A172 (cell line): Measurements from ENCODE around the gene NXPH1. TPM values are rescaled to one million over a fixed set of nuclear protein-coding genes. Genes with fewer than 3 reads are reported as not detected.
A peak's percentile ranks its signal among the peaks of the same experiment; 100 is the strongest.

Experiments
- DNase-seq: peaks from one replicate; pipeline ENCODE4 v3.0.0-alpha.2; 2015; ENCODE audit warnings: low spot score
- total RNA-seq: library from RNA; depleted of rRNA; stranded (reverse); fragments of >200 nt; shearing (Covaris generic); gene quantifications from 2 replicates; pipeline ENCODE4 v1.2.3, GENCODE V29; 2014

NXPH1 gene
- total RNA-seq, 1 experiment from 2014 or later = not detected

- no peak for DNase-seq
These were observed 157.9 kb downstream of the NXPH1 start for GRCh38 chr7:8591289-8591688.

DNA sequence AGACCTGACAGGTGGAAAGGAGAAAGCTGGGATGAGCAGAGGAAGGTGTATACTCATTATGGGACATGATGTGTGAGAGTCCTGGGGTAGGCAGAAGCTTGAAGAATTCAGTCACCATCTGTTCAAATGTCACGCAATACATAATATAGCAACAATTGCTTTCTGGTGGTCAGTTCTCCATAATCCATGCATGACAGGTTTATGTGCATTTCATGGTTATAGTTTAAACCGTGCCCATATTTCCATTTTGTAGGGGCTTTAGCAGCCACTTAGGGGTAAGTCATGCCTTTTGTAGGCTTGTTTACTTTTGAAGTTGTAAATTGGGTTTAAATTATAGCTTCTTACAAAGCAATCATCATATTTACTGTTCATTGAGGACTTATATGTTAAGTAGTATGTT lies 158.8 kb downstream of the NXPH1 start:
- DNase-seq = no peak

- DNase-seq = no peak
These were observed 160.7 kb downstream of the NXPH1 start for GRCh38 chr7:8594115-8594514.

DNA sequence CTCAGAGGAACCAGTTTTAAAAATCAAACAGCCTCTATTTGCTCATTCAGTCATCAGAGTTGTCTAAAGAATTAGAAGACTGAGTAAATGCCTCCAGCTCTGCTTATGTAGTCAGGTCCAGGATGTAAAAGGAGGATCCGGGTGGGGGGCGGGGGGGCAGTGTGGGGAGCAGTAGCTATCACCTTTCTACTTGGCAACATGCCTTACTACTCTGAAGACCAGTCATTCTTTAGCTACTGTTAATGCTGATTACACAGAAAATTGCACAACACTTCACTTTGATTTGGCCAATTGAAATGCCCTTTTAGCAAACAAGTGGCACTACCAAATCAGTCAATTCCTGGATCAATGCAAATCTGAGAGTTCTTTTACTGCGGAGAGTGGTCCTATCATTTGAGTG lies 164.2 kb downstream of the NXPH1 start:
- DNase-seq = no peak

- DNase-seq = no peak
These were observed 167.7 kb downstream of the NXPH1 start for GRCh38 chr7:8601121-8601520.

DNA sequence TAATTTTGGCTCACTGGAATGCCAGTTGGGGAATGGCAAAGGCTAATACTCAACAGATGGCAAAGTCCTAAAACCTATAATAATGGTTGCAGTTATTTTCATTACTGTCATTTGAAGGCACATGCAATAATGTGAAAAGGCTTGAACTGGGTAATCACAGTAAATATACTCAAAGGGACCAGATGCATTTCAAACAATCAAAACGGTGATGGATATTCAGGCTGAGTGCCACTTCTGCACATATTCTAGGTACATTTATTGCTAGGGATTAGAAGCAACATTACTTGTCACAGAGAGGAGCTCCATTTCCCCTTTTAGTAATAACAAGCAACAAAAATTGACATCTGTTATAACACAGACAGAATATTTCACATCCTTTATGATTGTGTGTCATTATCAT lies 171.8 kb downstream of the NXPH1 start:
- DNase-seq = no peak

DNA sequence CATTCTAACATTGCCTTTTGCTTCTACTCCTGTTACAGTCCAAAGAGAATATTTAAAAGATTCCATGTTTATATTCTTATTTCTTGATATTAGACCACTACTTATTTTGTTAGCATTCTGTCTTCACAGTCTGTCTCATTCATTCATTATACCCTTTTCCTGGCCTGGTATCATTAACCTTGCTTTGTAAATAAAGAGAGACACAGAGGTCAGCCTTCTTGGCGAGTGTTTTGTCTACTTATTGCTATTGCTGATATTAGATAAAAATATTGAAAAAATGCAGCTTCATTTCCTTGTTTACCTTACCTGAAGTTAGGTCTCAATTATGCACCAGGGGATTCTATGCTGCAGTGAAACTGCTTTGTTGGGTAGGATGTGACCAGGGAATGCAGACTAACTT lies 179.2 kb downstream of the NXPH1 start:
- DNase-seq = no peak

GRCh38 chr7:8613191-8613590 lies 179.8 kb downstream of the NXPH1 start:
- DNase-seq = no peak

DNA sequence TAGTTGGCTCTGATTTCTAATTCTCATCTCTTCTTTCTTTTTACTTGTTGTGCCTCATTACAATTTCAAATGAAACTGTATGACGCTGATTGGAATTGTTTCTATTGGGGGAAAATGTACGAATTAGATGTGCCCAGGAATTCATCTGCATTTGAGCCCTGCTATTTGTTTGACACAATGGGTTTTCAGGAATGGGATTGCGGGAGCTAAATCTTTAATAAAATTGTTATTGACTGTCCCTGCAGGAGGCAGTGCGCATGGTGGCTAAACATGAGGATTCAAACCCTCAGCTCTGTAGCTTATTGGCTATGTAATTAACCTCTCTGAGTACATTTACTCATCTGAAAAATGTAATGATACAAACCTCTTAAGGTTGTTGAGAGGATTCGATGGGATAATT lies 181.6 kb downstream of the NXPH1 start:
- DNase-seq = no peak

DNA sequence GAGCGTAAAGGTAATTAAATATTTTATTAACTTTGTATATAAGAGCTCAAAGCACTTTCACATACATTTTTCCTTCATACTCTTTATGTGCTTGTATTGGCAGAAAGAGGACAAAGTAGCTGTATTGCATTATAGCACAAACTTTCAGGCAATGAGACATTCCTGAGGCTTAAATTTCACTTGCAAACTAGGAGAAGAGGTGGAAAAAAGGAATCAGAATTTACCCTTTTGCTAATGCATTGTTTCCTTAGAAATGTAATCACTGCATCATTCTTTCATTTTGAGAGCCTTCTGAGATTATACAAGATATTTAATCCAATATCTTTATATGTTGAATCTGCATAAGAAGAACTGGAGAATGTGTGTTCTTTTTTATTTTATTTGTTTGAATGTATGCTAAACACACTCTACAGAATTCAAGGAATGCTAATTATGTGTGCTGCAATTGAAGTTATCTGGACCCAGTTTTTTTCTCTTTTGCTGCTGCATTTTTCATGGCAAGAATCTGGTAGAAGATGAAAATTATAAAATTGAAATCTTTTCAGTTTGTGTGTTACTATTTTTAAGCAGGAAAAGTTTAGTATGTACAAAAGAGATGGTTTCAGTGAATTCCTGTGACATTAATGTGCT lies 185.1 kb downstream of the NXPH1 start:
- DNase-seq = no peak

DNA sequence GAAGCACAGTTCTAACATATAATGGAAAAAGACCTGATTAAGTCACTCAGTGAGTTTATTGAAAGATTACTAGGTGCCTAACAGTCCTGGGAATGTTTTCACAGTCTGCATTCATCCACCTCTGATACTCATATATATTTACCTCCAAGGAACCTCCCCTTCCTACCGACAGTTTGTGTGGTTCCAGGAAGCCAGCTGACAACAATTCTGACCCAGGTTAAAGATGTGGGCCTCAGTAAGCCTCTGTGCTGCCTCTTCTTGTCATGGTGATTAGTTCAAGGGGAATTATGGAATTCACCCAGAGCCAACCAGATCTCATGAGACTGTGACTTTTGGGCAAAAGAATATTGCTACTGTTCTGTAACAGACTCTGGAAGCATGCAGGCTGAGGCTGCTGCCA lies 186.8 kb downstream of the NXPH1 start:
- no peak for DNase-seq

DNA sequence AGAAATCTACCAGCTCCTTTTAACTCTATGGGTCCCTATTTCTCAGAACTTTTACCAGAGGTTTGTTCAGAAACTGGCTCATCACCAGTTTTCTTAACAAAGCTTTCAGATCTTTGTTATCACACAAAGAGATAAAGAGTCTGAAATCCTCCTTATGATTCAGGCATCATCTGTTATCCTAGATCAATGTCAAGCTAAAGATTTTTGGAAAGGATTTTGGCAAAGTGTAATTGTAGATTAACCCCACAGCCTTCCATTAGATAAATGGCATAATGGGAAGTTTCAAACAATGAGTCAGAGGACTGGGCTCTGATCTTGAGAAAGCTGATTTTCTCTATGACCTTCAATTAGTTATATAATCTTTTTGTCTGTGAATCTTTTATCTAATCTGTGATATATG lies 192.2 kb downstream of the NXPH1 start:
- DNase-seq = no peak

- no peak for DNase-seq
These were observed 193.9 kb downstream of the NXPH1 start for GRCh38 chr7:8627325-8627724.

DNA sequence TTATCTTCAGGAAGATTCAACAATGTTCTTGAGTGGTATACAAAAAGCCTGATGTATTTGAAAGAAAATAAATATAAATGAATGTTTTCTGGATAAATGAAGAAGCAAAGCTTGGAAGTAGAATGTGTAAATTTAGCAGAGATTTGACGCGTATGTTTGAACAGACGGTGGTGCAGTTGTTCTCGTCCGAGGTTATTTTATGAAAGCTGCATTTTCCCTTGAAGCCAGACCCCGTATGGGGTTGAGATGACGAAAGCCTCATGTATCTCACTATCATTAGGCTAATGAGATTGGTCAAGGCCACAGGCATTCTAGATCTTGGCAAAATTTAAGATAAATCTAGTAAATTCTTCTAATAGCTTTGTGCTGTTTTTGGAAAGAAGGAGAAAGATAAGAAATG lies 195.2 kb downstream of the NXPH1 start:
- no peak for DNase-seq

DNA sequence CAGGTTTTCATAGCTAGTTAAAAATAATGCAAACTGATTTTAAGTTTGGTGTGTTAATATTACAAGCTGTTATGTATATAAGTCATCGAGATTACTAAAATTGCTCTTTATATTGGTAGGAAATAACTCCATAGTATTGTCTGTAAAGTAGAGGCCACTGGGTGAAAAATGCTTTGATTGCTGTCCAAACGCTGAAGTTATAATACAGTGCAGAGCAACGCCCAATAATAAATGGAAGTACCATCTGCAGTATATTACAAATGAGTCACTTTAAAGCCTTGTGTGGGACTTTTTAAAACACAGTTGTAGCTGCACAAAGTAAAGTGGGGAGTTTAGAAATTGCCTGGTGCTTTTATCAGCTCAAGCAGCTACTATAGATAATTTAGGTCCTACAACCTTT lies 196.1 kb downstream of the NXPH1 start:
- peak; percentile 23 for DNase-seq

DNA sequence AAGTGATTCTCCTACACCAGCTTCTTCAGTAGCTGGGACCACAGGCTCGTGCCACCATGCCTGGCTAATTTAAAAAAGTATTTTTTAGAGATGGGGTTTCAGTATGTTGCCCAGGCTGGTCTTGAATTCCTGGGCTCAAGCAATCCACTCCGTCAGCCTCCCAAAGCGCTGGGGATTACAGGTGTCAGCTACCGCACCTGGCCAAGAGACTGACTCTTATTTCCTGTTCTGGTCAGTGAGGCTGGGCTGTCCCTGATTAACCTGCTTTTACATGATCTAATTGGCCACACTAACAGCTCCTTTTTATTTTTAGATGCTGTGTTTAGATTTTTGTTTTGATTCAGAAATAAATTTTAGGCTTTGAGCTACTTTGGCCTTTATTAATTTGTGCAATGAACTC lies 203.9 kb downstream of the NXPH1 start:
- DNase-seq = no peak

DNA sequence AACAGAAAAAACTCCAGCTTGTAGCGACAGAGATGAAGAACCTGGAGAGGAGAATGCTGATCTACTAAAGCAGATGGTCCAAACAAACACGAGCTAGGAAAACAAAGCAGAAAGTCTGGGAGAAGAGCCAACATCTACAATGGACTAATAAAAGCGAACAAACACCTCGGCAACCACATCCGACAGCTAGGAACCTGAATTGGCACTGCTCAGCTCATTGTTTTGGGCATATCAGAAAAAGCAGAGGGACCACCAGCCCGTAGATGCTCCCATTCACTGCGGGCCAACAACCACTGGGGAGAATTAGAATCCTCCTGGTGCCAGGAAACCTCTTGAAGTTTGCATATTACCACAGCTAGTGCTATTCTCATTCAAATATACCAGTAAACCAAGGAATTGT lies 204.7 kb downstream of the NXPH1 start:
- peak; percentile 63 for DNase-seq

GRCh38 chr7:8639668-8640067 lies 206.3 kb downstream of the NXPH1 start:
- DNase-seq = no peak

DNA sequence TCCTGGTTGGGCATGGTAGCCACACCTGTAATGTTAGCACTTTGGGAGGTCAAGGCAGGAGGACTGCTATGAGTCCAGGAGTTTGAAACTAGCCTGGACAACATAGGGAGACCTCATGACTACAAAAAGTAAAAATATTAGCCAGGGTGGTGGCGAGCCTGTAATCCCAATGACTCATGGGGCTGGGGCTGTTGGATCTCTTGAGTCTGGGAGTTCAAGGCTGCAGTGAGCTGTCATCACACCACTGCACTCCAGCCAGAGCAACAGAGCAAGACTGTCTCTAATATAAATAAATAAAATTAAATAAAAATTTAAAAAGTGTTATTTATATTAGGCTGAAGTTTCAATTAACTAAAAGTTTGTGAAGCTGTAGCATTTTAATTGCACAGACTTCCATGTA lies 207.3 kb downstream of the NXPH1 start:
- DNase-seq = no peak

DNA sequence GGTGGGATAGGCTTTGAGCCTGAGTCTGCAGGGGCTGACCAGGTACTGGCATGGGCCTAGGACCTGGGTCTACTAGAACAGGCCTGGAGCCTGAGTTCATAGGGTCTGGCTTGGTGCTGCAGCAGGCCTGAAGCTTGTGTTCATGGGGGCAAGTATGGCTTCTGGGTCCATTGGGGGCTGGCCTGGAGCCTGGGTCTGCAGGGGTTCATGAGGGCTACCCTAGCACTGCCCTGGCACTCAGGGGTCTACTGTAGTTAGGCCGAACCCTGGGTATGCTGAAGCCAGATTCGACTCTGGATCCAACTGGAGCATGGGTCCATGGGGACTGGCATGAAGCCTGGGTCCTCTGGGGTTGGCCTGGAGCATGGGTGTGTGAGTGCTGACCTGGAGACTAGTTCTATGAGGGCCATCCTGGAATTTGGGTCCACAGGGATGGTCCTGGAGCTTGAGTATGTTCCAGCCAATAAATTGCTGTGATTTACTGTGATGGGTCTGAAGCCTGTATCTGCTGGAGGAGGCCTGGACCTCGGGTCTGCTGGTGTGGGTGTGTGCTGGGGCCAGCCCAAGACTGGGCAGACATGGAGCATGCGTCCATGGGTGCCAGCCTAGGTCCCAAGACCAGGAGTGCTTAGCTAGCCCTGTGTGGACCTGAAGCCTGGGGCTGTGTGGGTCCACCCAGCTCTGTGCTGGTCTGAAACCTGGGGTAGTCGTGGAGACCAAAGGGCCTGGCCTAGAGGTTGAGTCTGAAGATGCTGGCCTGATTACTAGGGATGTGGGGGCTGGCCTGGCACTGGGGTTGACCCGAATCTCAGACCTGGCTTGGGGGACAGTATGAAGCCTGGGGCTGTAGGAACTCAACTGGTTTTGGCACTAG lies 235.5 kb downstream of the NXPH1 start:
- DNase-seq = no peak

DNA sequence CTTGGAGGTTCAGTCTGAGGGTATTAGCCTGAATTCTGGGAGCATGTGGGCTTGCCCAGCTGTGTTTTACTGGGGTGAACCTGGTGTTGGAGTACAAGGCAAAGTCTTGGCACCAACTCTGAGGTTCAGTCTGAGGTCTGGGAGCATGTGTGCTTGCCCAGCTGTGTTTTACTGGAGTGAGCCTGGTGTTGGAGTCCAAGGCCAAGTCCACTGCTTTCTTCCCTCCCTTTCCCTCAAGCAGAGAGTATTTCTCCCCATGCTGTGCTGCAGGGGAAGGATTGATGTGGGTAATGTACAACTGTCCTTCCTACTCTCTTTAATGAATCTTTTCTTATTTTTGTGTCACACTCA lies 236.1 kb downstream of the NXPH1 start:
- no peak for DNase-seq

DNA sequence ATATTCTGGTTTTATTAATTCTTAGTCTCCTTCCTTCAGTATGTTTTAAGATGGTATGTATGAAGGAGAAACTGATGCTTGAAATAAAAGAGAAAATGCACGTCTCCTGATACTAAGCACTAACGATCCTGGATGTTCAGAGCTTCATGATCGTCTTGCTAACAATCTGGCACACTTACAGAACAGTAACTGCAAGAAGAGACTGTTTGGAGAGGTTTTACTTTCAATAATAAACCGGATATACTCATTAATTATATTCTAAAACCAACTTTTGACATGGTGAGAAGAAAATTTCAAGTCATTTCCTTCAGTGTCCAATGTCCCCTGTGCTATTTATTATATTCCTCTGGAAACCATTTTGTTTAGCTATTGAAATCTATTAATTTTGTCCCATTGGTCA lies 251.0 kb downstream of the NXPH1 start:
- no peak for DNase-seq

DNA sequence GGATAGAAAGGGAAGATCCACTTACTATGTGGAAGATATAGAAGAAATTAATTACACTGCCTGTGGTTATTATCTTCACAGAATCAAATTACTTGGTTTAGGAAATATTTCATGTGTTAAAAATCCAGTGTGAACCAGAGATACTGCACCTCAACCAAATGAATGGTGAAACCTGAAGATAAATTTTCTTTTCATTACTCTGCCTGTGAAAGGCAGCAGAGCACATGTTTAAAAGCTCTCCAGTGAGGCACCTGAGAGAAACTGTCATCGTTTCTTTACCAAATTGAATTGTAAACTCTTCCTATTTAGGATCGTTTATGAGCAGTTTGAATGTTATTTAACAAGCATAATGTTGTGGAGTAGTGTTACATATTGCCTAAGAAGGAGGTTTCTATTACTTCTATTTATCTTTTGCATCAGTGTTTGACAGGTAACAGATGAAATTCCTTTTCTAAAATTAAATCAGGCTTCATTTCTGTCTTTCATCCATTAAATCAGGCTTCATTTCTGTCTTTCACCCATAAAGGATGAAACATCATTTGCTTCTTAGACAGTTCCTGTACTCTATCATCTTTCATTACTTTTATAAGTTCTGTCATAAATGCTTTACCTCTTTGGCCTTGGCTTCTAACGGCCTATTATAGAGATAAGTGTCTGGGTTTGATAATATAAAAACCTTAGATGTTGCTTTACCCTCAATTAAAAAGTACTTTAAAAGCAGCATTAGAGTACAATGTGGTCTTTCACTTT lies 266.6 kb downstream of the NXPH1 start:
- no peak for DNase-seq
